Measurements from ENCODE around the gene TRPC4AP. TPM values are rescaled to one million over a fixed set of nuclear protein-coding genes. Genes with fewer than 3 reads are reported as not detected.

TRPC4AP gene
- total RNA-seq, 4 donors from 2014 or later: 58.4 to 67.4 (median 63.5) TPM

GRCh38 chr20:34990661-34991214, 101.9 kb downstream of the TRPC4AP start:
- Histone ChIP-seq H3K9me3 (no peaks in the 10 kb centered on the region), H3K36me3 (peaks cover 0 to 21% of the 10 kb centered on the region in 2 donors), H3K27me3 (no peaks in the 10 kb centered on the region), H3K27ac (peak overlapping the region; percentile 72 to 91 (median 81)), H3K4me3 (no peak overlapping the region), H3K4me1 (peaks cover 0 to 3% of the 10 kb centered on the region in 2 donors)
- intact Hi-C loops (cut with DNase I; ENCODE audit: low total_unique reads): no loop called here
- TF ChIP-seq POLR2A (IDR thresholded peaks at IDR 0.05): no peak
- TF ChIP-seq CTCF (IDR thresholded peaks at IDR 0.05 in 4 of 5, conservative IDR thresholded peaks at IDR 0.05 in 1 of 5): no peak
- DNase-seq (no peak), ATAC-seq (no peak)
- in situ Hi-C loops (cut with MboI; ENCODE audit: low sequenced_read_pairs in 4 of 4): no loop called here

- no peak overlapping the region for H3K4me3 ChIP-seq
- peaks cover 0 to 3% of the 10 kb centered on the region in 2 donors for H3K4me1 ChIP-seq
- in situ Hi-C loops (cut with MboI; ENCODE audit: low sequenced_read_pairs in 4 of 4) (no loop called here), intact Hi-C loops (cut with DNase I; ENCODE audit: low total_unique reads) (no loop called here)
- ATAC-seq (no peak), DNase-seq (no peak)
- H3K27ac ChIP-seq: peak overlapping the region; percentile 72 to 91 (median 81)
- no peaks in the 10 kb centered on the region for H3K9me3 ChIP-seq
- peaks cover 0 to 17% of the 10 kb centered on the region in 2 donors for H3K36me3 ChIP-seq
- TF ChIP-seq CTCF (IDR thresholded peaks at IDR 0.05 in 4 of 5, conservative IDR thresholded peaks at IDR 0.05 in 1 of 5) (no peak), POLR2A (IDR thresholded peaks at IDR 0.05) (no peak)
- no peaks in the 10 kb centered on the region for H3K27me3 ChIP-seq
Measured at GRCh38 chr20:34990231-34990630, 102.4 kb downstream of the TRPC4AP start.

GRCh38 chr20:34989670-34990069, 102.9 kb downstream of the TRPC4AP start:
- DNase-seq: no peak
- in situ Hi-C loops (cut with MboI; ENCODE audit: low sequenced_read_pairs in 4 of 4) (no loop called here), intact Hi-C loops (cut with DNase I; ENCODE audit: low total_unique reads) (no loop called here)
- Histone ChIP-seq H3K36me3 (peaks cover 0 to 12% of the 10 kb centered on the region in 2 donors), H3K4me3 (no peak overlapping the region), H3K27me3 (no peaks in the 10 kb centered on the region), H3K4me1 (peaks cover 2 to 3% of the 10 kb centered on the region in 2 donors), H3K27ac (peak overlapping the region in 3 of 4 donors; percentile 72 to 91 (median 88)), H3K9me3 (no peaks in the 10 kb centered on the region)
- no peak for TF ChIP-seq POLR2A (IDR thresholded peaks at IDR 0.05)
- TF ChIP-seq CTCF (IDR thresholded peaks at IDR 0.05 in 4 of 5, conservative IDR thresholded peaks at IDR 0.05 in 1 of 5): no peak
- no peak for ATAC-seq

- Histone ChIP-seq H3K4me3 (no peak overlapping the region), H3K36me3 (peaks cover 0 to 6% of the 10 kb centered on the region in 2 donors), H3K4me1 (peaks cover 3 to 7% of the 10 kb centered on the region in 2 donors), H3K27ac (peak overlapping the region in 2 of 4 donors; percentile 13 to 91), H3K9me3 (no peaks in the 10 kb centered on the region), H3K27me3 (peaks cover 0 to 4% (median 0%) of the 10 kb centered on the region in 3 donors)
- ATAC-seq: no peak
- in situ Hi-C loops (cut with MboI; ENCODE audit: low sequenced_read_pairs in 4 of 4): no loop called here
- no peak for DNase-seq
- intact Hi-C loops (cut with DNase I; ENCODE audit: low total_unique reads): no loop called here
- TF ChIP-seq CTCF (IDR thresholded peaks at IDR 0.05 in 4 of 5, conservative IDR thresholded peaks at IDR 0.05 in 1 of 5) (no peak), POLR2A (IDR thresholded peaks at IDR 0.05) (no peak)
Measured at GRCh38 chr20:34989118-34989517, 103.5 kb downstream of the TRPC4AP start.

- Histone ChIP-seq H3K36me3 (peaks cover 0 to under 1% of the 10 kb centered on the region in 2 donors), H3K9me3 (no peaks in the 10 kb centered on the region), H3K4me1 (peaks cover 10 to 14% of the 10 kb centered on the region in 2 donors), H3K27me3 (peaks cover 0 to 7% (median 0%) of the 10 kb centered on the region in 3 donors), H3K4me3 (no peak overlapping the region), H3K27ac (peak overlapping the region; percentile 13 to 99 (median 92))
- DNase-seq (no peak), ATAC-seq (no peak)
- intact Hi-C loops (cut with DNase I; ENCODE audit: low total_unique reads) (no loop called here), in situ Hi-C loops (cut with MboI; ENCODE audit: low sequenced_read_pairs in 4 of 4) (no loop called here)
- TF ChIP-seq CTCF (IDR thresholded peaks at IDR 0.05 in 4 of 5, conservative IDR thresholded peaks at IDR 0.05 in 1 of 5) (no peak), POLR2A (IDR thresholded peaks at IDR 0.05) (no peak)
Measured at GRCh38 chr20:34988191-34988540, 104.4 kb downstream of the TRPC4AP start.

All from gastrocnemius medialis (tissue), 4 donors.